CD4-positive, CD25-positive, alpha-beta regulatory T cell (primary cell): ENCODE data around the gene TPCN2. TPM values are rescaled to one million over a fixed set of nuclear protein-coding genes. Genes with fewer than 3 reads are reported as not detected.
A peak's percentile ranks its signal among the peaks of the same experiment; 100 is the strongest.

Experiments used
- ATAC-seq, 2 donors: fragments of 150-1000 bp; cut with Tn5 transposase; one replicate each; pipeline ENCODE4 v1.10.0; 2021; ENCODE audit warnings: low read depth in 2 of 2, moderate number of reproducible peaks in 2 of 2, moderate library complexity in 1 of 2
- DNase-seq, 3 donors: peaks; one replicate each; pipeline versions ENCODE4 v3.0.0 to v3.0.0-alpha.2; 2012 to 2022; ENCODE audit warnings: mixed read lengths in 1 of 3
- H3K27ac ChIP-seq: one replicate; pipeline ENCODE4 v1.7.0; 2013; ENCODE audit warnings: mild to moderate bottlenecking, low read length; ENCODE audit not compliant: insufficient read depth, poor library complexity, severe bottlenecking
- H3K27me3 ChIP-seq: one replicate; pipeline ENCODE4 v1.7.0; 2013; ENCODE audit warnings: low read length; ENCODE audit not compliant: control insufficient read depth, insufficient read depth
- H3K36me3 ChIP-seq: one replicate; pipeline ENCODE4 v1.7.0; 2013; ENCODE audit warnings: mild to moderate bottlenecking, low read length, moderate library complexity; ENCODE audit not compliant: control insufficient read depth, insufficient read depth
- H3K4me1 ChIP-seq: 2 replicates; pipeline ENCODE4 v1.7.0; 2013; ENCODE audit warnings: mild to moderate bottlenecking, low read length; ENCODE audit not compliant: insufficient read depth, control insufficient read depth, poor library complexity, severe bottlenecking
- H3K4me3 ChIP-seq: one replicate; pipeline ENCODE4 v1.7.0; 2013; ENCODE audit warnings: low read depth, mild to moderate bottlenecking, low read length, moderate library complexity
- H3K9me3 ChIP-seq, 2 experiments: 1 replicate in 1 of 2; 2 replicates in 1 of 2; pipeline ENCODE4 v1.7.0; 2013; ENCODE audit warnings: low read length in 2 of 2, mild to moderate bottlenecking in 1 of 2, moderate library complexity in 1 of 2; ENCODE audit not compliant: control insufficient read depth in 2 of 2
- H3K27ac Mint-ChIP-seq, 3 donors: one replicate each; pipeline ENCODE4 v1.8.0; 2020 to 2022; ENCODE audit warnings: mild to moderate bottlenecking in 3 of 3, mixed read lengths in 3 of 3, moderate library complexity in 2 of 3
- H3K27me3 Mint-ChIP-seq: one replicate; pipeline ENCODE4 v1.8.0; 2022; ENCODE audit warnings: mild to moderate bottlenecking, mixed read lengths
- H3K36me3 Mint-ChIP-seq: one replicate; pipeline ENCODE4 v1.8.0; 2020; ENCODE audit warnings: mixed read lengths
- H3K4me1 Mint-ChIP-seq, 4 donors: one replicate each; pipeline ENCODE4 v1.8.0; 2020 to 2022; ENCODE audit warnings: mixed read lengths in 4 of 4, mild to moderate bottlenecking in 1 of 4
- H3K4me3 Mint-ChIP-seq, 4 donors: one replicate each; pipeline ENCODE4 v1.8.0; 2020 to 2022; ENCODE audit warnings: mild to moderate bottlenecking in 4 of 4, mixed read lengths in 4 of 4, moderate library complexity in 3 of 4
- H3K9me3 Mint-ChIP-seq, 7 donors: one replicate each; pipeline ENCODE4 v1.8.0; 2020 to 2022; ENCODE audit warnings: mixed read lengths in 7 of 7, mild to moderate bottlenecking in 3 of 7, moderate library complexity in 2 of 7
- polyA plus RNA-seq, 4 donors: library from polyadenylated mRNA; unstranded; fragments of 300-500 nt; fragmentation: Illumina TruSeq; gene quantifications; one replicate each; pipeline ENCODE4 v1.2.3, GENCODE V29; 2021
- total RNA-seq: library from RNA; stranded (reverse); gene quantifications from one replicate; pipeline ENCODE4 v1.2.3, GENCODE V29; 2022

Gene TPCN2
- total and polyA plus RNA-seq, 5 donors from 2014 or later: 5.9 to 20.5 (median 6.6) TPM

GRCh38 chr11:69053546-69054396, 5.0 kb downstream of the TPCN2 start:
- Mint-ChIP-seq H3K36me3 (no peaks in the 10 kb centered on the region), H3K27ac (peak overlapping the region in 1 of 3 donors; percentile 9), H3K4me3 (no peak overlapping the region), H3K9me3 (no peaks in the 10 kb centered on the region), H3K27me3 (no peaks in the 10 kb centered on the region), H3K4me1 (peaks cover 6 to 43% (median 13%) of the 10 kb centered on the region in 4 donors)
- Histone ChIP-seq H3K36me3 (peaks cover 4% of the 10 kb centered on the region), H3K4me3 (no peak overlapping the region), H3K27ac (no peak overlapping the region), H3K4me1 (peaks cover 21% of the 10 kb centered on the region), H3K27me3 (no peaks in the 10 kb centered on the region), H3K9me3 (no peaks in the 10 kb centered on the region)
- DNase-seq: no peak
- ATAC-seq: no peak

DNA sequence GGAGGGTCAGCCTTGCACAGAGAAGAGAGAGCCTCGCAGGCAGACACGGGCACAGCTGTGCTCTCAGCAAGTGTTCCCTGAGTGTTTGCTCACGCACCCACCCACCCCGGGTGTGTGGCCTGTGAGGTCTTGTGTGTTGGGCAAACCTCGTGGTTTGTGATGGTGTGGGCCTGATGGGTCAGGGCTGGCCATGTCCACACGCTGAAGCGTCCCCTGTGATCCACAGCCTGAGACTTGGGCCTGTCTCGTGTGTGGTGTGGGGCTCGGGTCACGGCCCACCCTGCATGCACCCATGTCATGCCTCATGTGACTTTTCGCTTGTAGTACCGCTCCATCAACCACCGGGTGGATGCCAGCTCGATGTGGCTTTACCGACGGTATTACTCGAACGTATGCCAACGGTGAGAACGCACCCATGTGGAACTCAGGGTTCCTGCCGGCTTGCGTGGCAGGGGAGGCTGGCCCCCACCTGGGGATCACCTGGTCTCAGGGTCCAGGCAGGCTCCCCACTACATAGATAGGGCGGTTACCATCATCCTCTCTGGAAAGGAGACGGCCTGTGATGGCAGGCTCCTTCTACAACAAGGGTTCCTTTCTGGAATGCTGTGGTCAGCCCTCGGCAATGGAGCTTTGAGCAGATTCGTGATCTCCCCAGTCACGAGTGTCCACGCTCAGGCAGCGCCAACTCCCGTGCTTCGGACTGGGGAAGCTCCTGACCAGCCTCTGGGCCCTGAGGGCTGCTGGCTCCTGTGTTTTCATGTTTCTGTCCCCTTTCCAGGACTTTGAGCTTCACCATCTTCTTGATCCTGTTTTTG, 5.9 kb downstream of the TPCN2 start:
- ATAC-seq (no peak), DNase-seq (no peak)
- Mint-ChIP-seq H3K4me3 (peak overlapping the region in 1 of 4 donors; percentile 27), H3K27me3 (no peaks in the 10 kb centered on the region), H3K4me1 (peaks cover 6 to 41% (median 12%) of the 10 kb centered on the region in 4 donors), H3K36me3 (no peaks in the 10 kb centered on the region), H3K27ac (peak overlapping the region in 1 of 3 donors; percentile 74), H3K9me3 (no peaks in the 10 kb centered on the region)
- H3K9me3 ChIP-seq: no peaks in the 10 kb centered on the region
- H3K36me3 ChIP-seq: peaks cover 4% of the 10 kb centered on the region
- H3K27me3 ChIP-seq: no peaks in the 10 kb centered on the region
- no peak overlapping the region for H3K27ac ChIP-seq
- peaks cover 15% of the 10 kb centered on the region for H3K4me1 ChIP-seq
- no peak overlapping the region for H3K4me3 ChIP-seq

DNA sequence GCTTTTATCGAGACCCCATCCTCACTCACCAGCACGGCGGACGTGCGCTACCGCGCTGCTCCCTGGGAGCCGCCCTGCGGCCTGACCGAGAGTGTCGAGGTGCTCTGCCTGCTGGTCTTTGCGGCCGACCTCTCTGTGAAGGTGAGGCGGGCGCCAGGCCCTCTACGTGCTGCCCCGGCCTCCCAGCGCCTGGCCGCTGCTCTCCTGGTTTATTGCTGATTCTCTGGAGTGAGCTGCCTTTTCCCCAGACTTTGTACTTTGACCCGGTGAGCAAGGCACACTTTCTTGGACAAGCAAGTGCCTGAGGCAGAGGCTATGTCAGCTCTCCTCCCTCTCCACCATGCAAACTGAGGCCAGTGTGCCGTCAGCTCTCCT, 6.5 kb downstream of the TPCN2 start:
- Histone ChIP-seq H3K9me3 (no peaks in the 10 kb centered on the region), H3K27me3 (no peaks in the 10 kb centered on the region), H3K4me1 (peaks cover 9% of the 10 kb centered on the region), H3K4me3 (no peak overlapping the region), H3K27ac (no peak overlapping the region), H3K36me3 (peaks cover 4% of the 10 kb centered on the region)
- Mint-ChIP-seq H3K4me3 (peak overlapping the region in 1 of 4 donors; percentile 27), H3K27ac (peak overlapping the region in 1 of 3 donors; percentile 74), H3K9me3 (no peaks in the 10 kb centered on the region), H3K27me3 (no peaks in the 10 kb centered on the region), H3K36me3 (no peaks in the 10 kb centered on the region), H3K4me1 (peaks cover 6 to 35% (median 11%) of the 10 kb centered on the region in 4 donors)
- DNase-seq: no peak
- no peak for ATAC-seq

GRCh38 chr11:69055598-69056516, 7.1 kb downstream of the TPCN2 start:
- H3K9me3 Mint-ChIP-seq: no peaks in the 10 kb centered on the region
- ATAC-seq (peak; percentile 24 to 52), DNase-seq (no peak)
- peak overlapping the region in 1 of 3 donors; percentile 68 for H3K27ac Mint-ChIP-seq
- Histone ChIP-seq H3K27me3 (no peaks in the 10 kb centered on the region), H3K4me3 (no peak overlapping the region), H3K9me3 (no peaks in the 10 kb centered on the region), H3K4me1 (peaks cover 5% of the 10 kb centered on the region), H3K36me3 (peaks cover 4% of the 10 kb centered on the region), H3K27ac (no peak overlapping the region)
- peaks cover 6 to 28% (median 8%) of the 10 kb centered on the region in 4 donors for H3K4me1 Mint-ChIP-seq
- H3K4me3 Mint-ChIP-seq: no peak overlapping the region
- no peaks in the 10 kb centered on the region for H3K36me3 Mint-ChIP-seq
- H3K27me3 Mint-ChIP-seq: no peaks in the 10 kb centered on the region

DNA sequence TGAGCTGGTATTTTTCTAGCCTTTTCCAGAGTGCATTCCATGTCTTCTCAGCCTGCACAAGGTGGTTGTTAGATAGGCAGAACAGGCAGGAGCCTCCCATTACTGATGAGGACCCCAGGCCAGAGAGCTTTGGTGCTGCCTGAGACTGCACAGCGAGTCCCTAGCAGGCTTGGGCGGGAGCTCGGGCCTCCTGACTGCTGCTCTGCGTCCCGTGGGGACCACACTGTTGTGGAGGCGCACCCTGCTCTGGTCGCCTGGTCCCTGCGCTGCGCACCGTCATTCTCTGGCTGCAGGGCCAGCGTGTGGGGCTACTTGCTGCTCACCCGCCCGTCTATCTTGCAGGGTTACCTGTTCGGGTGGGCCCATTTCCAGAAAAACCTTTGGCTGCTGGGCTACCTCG, 8.5 kb downstream of the TPCN2 start:
- H3K27ac Mint-ChIP-seq: no peak overlapping the region
- no peak for DNase-seq
- Histone ChIP-seq H3K9me3 (no peaks in the 10 kb centered on the region), H3K27ac (no peak overlapping the region), H3K27me3 (no peaks in the 10 kb centered on the region), H3K36me3 (peaks cover 4% of the 10 kb centered on the region), H3K4me3 (no peak overlapping the region), H3K4me1 (no peaks in the 10 kb centered on the region)
- ATAC-seq: no peak
- H3K4me1 Mint-ChIP-seq: peaks cover 0 to 15% (median 7%) of the 10 kb centered on the region in 4 donors
- H3K4me3 Mint-ChIP-seq: no peak overlapping the region
- no peaks in the 10 kb centered on the region for H3K9me3 Mint-ChIP-seq
- no peaks in the 10 kb centered on the region for H3K36me3 Mint-ChIP-seq
- no peaks in the 10 kb centered on the region for H3K27me3 Mint-ChIP-seq

GRCh38 chr11:69057801-69058200, 9.1 kb downstream of the TPCN2 start:
- Histone ChIP-seq H3K36me3 (peaks cover 6% of the 10 kb centered on the region), H3K9me3 (no peaks in the 10 kb centered on the region), H3K27me3 (no peaks in the 10 kb centered on the region), H3K4me1 (no peaks in the 10 kb centered on the region), H3K4me3 (no peak overlapping the region), H3K27ac (no peak overlapping the region)
- Mint-ChIP-seq H3K4me3 (no peak overlapping the region), H3K36me3 (no peaks in the 10 kb centered on the region), H3K27me3 (no peaks in the 10 kb centered on the region), H3K27ac (no peak overlapping the region), H3K4me1 (peaks cover 0 to 11% (median 7%) of the 10 kb centered on the region in 4 donors), H3K9me3 (no peaks in the 10 kb centered on the region)
- ATAC-seq (no peak), DNase-seq (no peak)

GRCh38 chr11:69058511-69059270, 10.0 kb downstream of the TPCN2 start:
- Histone ChIP-seq H3K36me3 (peaks cover 9% of the 10 kb centered on the region), H3K4me3 (no peak overlapping the region), H3K4me1 (no peaks in the 10 kb centered on the region), H3K27me3 (no peaks in the 10 kb centered on the region), H3K9me3 (no peaks in the 10 kb centered on the region), H3K27ac (no peak overlapping the region)
- DNase-seq (no peak), ATAC-seq (no peak)
- Mint-ChIP-seq H3K9me3 (no peaks in the 10 kb centered on the region), H3K4me1 (peaks cover 0 to 8% (median 7%) of the 10 kb centered on the region in 4 donors), H3K27me3 (no peaks in the 10 kb centered on the region), H3K36me3 (no peaks in the 10 kb centered on the region), H3K4me3 (no peak overlapping the region), H3K27ac (no peak overlapping the region)
